OCI-LY7 (cell line): Measurements from ENCODE around the gene ABI3BP. TPM values are rescaled to one million over a fixed set of nuclear protein-coding genes. Genes with fewer than 3 reads are reported as not detected.

Source experiments
- BruUV-seq: library from RNA; stranded (reverse); fragments of 400-500 nt; replicated peaks from 2 replicates; lab custom pipeline; 2021; lab: Mats Ljungman, UMichigan
- CTCF ChIA-PET: fragments of 300-600 bp; sonication (Branson Sonifier 250); formaldehyde crosslinking; loops from one replicate; lab custom pipeline; 2022; ENCODE audit warnings: antibody characterized with exemption; ENCODE audit not compliant: unreplicated experiment; lab: Charles Lee
- POLR2A ChIA-PET: fragments of 300-600 bp; sonication (Branson Sonifier 250); formaldehyde crosslinking; loops from one replicate; lab custom pipeline; 2022; ENCODE audit warnings: antibody characterized with exemption; lab: Charles Lee
- DNase-seq: peaks from one replicate; pipeline ENCODE4 v3.0.0-alpha.2; 2015; ENCODE audit warnings: low spot score
- H2AFZ ChIP-seq: fragments of 200-600 bp; sonication (generic), shearing (Covaris generic); 2 replicates; pipeline ENCODE4 v1.6.1; 2014; ENCODE audit warnings: mild to moderate bottlenecking, antibody characterized with exemption, low read length, moderate library complexity
- H3K27ac ChIP-seq: fragments of 200-600 bp; sonication (generic); 2 replicates; pipeline ENCODE4 v1.5.1; 2014; ENCODE audit warnings: mixed run types, low read depth, mild to moderate bottlenecking, moderate library complexity, low read length, inconsistent platforms; ENCODE audit not compliant: poor library complexity, severe bottlenecking
- H3K36me3 ChIP-seq: fragments of 200-600 bp; sonication (generic); 2 replicates; pipeline ENCODE4 v1.6.1; 2014; ENCODE audit warnings: mild to moderate bottlenecking, antibody characterized with exemption, low read length, moderate library complexity, mixed read lengths; ENCODE audit not compliant: insufficient read depth
- H3K4me1 ChIP-seq: fragments of 200-600 bp; sonication (generic); 2 replicates; pipeline ENCODE4 v1.5.1; 2014; ENCODE audit warnings: mild to moderate bottlenecking, low read length; ENCODE audit not compliant: insufficient read depth, poor library complexity, severe bottlenecking
- H3K4me2 ChIP-seq: fragments of 200-600 bp; sonication (generic); 2 replicates; pipeline ENCODE4 v1.6.1; 2014; ENCODE audit warnings: mild to moderate bottlenecking, low read length
- H3K4me3 ChIP-seq: fragments of 200-600 bp; sonication (generic); 2 replicates; pipeline ENCODE4 v1.5.1; 2014; ENCODE audit warnings: mild to moderate bottlenecking, low read depth, low read length; ENCODE audit not compliant: poor library complexity, severe bottlenecking
- H3K79me2 ChIP-seq: fragments of 200-600 bp; sonication (generic); 2 replicates; pipeline ENCODE4 v1.6.1; 2016; ENCODE audit warnings: low read depth, mild to moderate bottlenecking, low read length, moderate library complexity, mixed read lengths; ENCODE audit not compliant: insufficient read depth
- H3K9me2 ChIP-seq: fragments of 200-600 bp; sonication (generic); 2 replicates; pipeline ENCODE4 v1.6.1; 2016; ENCODE audit warnings: mild to moderate bottlenecking, low read length, mixed read lengths; ENCODE audit not compliant: insufficient read depth
- H3K9me3 ChIP-seq: fragments of 200-600 bp; sonication (generic); 2 replicates; pipeline ENCODE4 v1.6.1; 2014; ENCODE audit warnings: mild to moderate bottlenecking, mixed run types, low read length, mixed read lengths
- H4K20me1 ChIP-seq: fragments of 200-600 bp; sonication (generic); 2 replicates; pipeline ENCODE4 v1.6.1; 2014; ENCODE audit warnings: mild to moderate bottlenecking, antibody characterized with exemption, low read length, moderate library complexity, mixed read lengths; ENCODE audit not compliant: insufficient read depth
- EZH2phosphoT487 ChIP-seq: fragments of 200-600 bp; sonication (generic); IDR thresholded peaks from 2 replicates; pipeline ENCODE4 v1.6.1; 2018; ENCODE audit warnings: low read depth, borderline replicate concordance, mild to moderate bottlenecking, mixed run types, antibody characterized with exemption, low read length, moderate library complexity, mixed read lengths
- intact Hi-C: fragments of 100-400 bp; cut with micrococcal nuclease; formaldehyde crosslinking; loops from one replicate; pipeline ENCODE4 v1.10.0; 2022; ENCODE audit not compliant: unreplicated experiment
- total RNA-seq, 2 experiments: library from RNA; depleted of rRNA in 1 of 2; stranded (reverse); fragments of >200 nt in 1 of 2; shearing (Covaris generic) in 1 of 2; gene quantifications; 2 replicates each; pipeline ENCODE4 v1.2.3, GENCODE V29; 2014 to 2022
- TF ChIP-seq, protein P1 (sequence below): fragments of 200-600 bp; sonication (generic); conservative IDR thresholded peaks from 2 replicates; pipeline ENCODE4 v1.5.1; 2014; ENCODE audit warnings: mild to moderate bottlenecking, antibody characterized with exemption, low read length, moderate library complexity, mixed read lengths

ABI3BP gene
- total RNA-seq, 2 experiments from 2014 or later: not detected

DNA sequence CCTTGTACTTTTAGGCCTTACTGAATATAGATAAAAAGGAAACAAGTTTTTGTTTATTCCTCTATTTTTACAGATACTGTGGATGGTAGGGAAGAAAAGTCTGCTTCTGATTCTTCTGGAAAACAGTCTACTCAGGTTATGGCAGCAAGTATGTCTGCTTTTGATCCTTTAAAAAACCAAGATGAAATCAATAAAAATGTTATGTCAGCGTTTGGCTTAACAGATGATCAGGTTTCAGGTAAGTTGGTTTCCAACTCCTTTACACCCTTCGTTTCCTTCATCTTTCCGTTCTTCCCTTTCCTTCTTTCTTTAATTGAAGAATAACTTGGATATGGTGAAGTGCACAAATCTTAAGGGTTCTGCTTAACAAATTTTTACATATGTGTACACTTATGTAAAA lies 260.8 kb downstream of the ABI3BP start:
- Histone ChIP-seq H4K20me1 (no peaks in the 10 kb centered on the region), H3K27ac (no peak overlapping the region), H3K79me2 (peaks cover 4% of the 10 kb centered on the region; the same call in 1 of the 2 replicates), H3K4me2 (no peak overlapping the region), H3K4me1 (no peaks in the 10 kb centered on the region), H3K4me3 (no peak overlapping the region), H2AFZ (no peak overlapping the region), H3K9me2 (no peaks in the 10 kb centered on the region), H3K36me3 (peaks cover 74% of the 10 kb centered on the region), H3K9me3 (no peaks in the 10 kb centered on the region)
- intact Hi-C loops: no loop called here
- BruUV-seq: no TSS peak
- POLR2A ChIA-PET: interaction anchor here (0.7 to 1.0 kb wide), 2 partner anchors 22 to 275 kb away, joined by 3 to 4 read pairs; no protein-coding TSS in a partner anchor
- TF ChIP-seq, protein P1, sequence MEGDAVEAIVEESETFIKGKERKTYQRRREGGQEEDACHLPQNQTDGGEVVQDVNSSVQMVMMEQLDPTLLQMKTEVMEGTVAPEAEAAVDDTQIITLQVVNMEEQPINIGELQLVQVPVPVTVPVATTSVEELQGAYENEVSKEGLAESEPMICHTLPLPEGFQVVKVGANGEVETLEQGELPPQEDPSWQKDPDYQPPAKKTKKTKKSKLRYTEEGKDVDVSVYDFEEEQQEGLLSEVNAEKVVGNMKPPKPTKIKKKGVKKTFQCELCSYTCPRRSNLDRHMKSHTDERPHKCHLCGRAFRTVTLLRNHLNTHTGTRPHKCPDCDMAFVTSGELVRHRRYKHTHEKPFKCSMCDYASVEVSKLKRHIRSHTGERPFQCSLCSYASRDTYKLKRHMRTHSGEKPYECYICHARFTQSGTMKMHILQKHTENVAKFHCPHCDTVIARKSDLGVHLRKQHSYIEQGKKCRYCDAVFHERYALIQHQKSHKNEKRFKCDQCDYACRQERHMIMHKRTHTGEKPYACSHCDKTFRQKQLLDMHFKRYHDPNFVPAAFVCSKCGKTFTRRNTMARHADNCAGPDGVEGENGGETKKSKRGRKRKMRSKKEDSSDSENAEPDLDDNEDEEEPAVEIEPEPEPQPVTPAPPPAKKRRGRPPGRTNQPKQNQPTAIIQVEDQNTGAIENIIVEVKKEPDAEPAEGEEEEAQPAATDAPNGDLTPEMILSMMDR: no peak
- no peak for TF ChIP-seq EZH2phosphoT487
- no peak for DNase-seq
- CTCF ChIA-PET: no interaction called here

DNA sequence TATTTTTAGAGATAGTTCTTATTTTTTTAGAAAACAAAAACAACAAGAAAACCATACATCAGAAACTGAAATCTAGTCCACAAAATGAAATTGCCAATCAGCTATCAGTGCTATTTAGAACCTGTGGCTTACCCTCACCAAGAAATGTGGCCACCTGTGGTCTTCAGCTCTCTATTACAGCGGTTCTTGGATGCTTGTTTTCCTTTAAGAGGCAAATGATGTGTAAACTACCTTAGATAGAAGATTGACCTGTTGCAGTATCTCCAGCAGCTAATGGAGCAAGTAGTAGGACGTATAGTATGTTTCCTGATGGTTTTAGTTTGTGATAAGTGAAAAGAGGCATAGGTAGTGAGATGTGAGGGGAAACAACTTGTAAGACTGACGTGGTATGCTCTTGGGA lies 262.7 kb downstream of the ABI3BP start:
- CTCF ChIA-PET: no interaction called here
- POLR2A ChIA-PET: interaction anchor here (0.6 to 1.3 kb wide), 3 partner anchors 11 to 84 kb away, joined by 3 read pairs; no protein-coding TSS in a partner anchor
- H3K79me2 ChIP-seq: peaks cover 4% of the 10 kb centered on the region; the same call in 1 of the 2 replicates
- TF ChIP-seq, protein P1: no peak
- H2AFZ ChIP-seq: no peak overlapping the region
- DNase-seq: no peak
- H3K4me3 ChIP-seq: no peak overlapping the region
- intact Hi-C loops: no loop called here
- H3K9me3 ChIP-seq: no peaks in the 10 kb centered on the region
- no peak overlapping the region for H3K27ac ChIP-seq
- no peak overlapping the region for H3K4me2 ChIP-seq
- H3K4me1 ChIP-seq: no peaks in the 10 kb centered on the region
- no peaks in the 10 kb centered on the region for H3K9me2 ChIP-seq
- H3K36me3 ChIP-seq: peaks cover 76% of the 10 kb centered on the region
- no TSS peak for BruUV-seq
- H4K20me1 ChIP-seq: no peaks in the 10 kb centered on the region

DNA sequence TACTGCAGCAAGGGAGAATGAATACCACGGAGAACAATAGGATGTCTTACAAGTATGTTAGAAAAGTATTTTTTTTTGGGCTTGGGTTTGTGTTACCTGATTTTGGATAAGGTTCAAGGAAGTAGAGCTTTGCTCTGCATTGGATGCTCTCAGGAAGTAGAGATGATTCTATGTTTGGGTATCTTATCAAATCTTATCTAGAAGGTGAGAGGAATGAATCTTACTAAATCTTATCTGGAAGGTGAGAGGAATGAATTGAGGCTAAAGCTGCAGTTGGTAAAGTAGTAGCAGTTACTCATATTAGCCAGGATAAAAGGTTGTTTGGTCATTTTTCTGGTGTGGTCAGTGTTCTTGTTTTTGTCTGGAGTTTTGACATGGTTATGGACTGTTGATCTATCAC lies 266.5 kb downstream of the ABI3BP start:
- H3K9me3 ChIP-seq: no peaks in the 10 kb centered on the region
- TF ChIP-seq EZH2phosphoT487: no peak
- TF ChIP-seq, protein P1: no peak
- H3K4me1 ChIP-seq: no peaks in the 10 kb centered on the region
- POLR2A ChIA-PET: interaction anchor here (0.6 to 3.5 kb wide), 6 partner anchors 8 to 30 kb away, joined by 3 to 14 read pairs (median 4); partner anchors contain the start of gene TFG
- intact Hi-C loops: no loop called here
- no peak overlapping the region for H3K4me3 ChIP-seq
- CTCF ChIA-PET: interaction anchor here (1.1 kb wide), 1 partner anchor 16 kb away, joined by 4 read pairs; no protein-coding TSS in a partner anchor
- BruUV-seq: no TSS peak
- H3K27ac ChIP-seq: no peak overlapping the region
- no peak overlapping the region for H2AFZ ChIP-seq
- H3K9me2 ChIP-seq: no peaks in the 10 kb centered on the region
- H3K36me3 ChIP-seq: peaks cover 88% of the 10 kb centered on the region
- DNase-seq: no peak
- H3K4me2 ChIP-seq: no peak overlapping the region
- peaks cover 4% of the 10 kb centered on the region; the same call in 1 of the 2 replicates for H3K79me2 ChIP-seq
- H4K20me1 ChIP-seq: no peaks in the 10 kb centered on the region
